Mesodermal cell (in vitro differentiated cells): ENCODE measurements around the gene INF2.
"Not testable (repeated sequence)": the region's sequence is repeated elsewhere in the genome, so short reads cannot be mapped to it uniquely, and the experiment has no call there.

Experiments
- H3K27ac ChIP-seq: 2 replicates; pipeline ENCODE4 v1.7.0; 2013; ENCODE audit warnings: mild to moderate bottlenecking, low read depth, low read length, moderate library complexity; ENCODE audit not compliant: severe bottlenecking
- H3K36me3 ChIP-seq: 2 replicates; pipeline ENCODE4 v1.7.1; 2013; ENCODE audit warnings: mild to moderate bottlenecking, low read length, moderate library complexity; ENCODE audit not compliant: control insufficient read depth, insufficient read depth
- H3K4me1 ChIP-seq: one replicate; pipeline ENCODE4 v1.7.1; 2013; ENCODE audit warnings: mild to moderate bottlenecking, low read length; ENCODE audit not compliant: insufficient read depth, control insufficient read depth, poor library complexity, severe bottlenecking
- H3K4me3 ChIP-seq: 2 replicates; pipeline ENCODE4 v1.7.0; 2013; ENCODE audit warnings: low read length, control low read depth, mild to moderate bottlenecking; ENCODE audit not compliant: insufficient read depth, poor library complexity, severe bottlenecking; ENCODE audit errors: extremely low read depth
- H3K9me3 ChIP-seq: 2 replicates; pipeline ENCODE4 v1.7.1; 2013; ENCODE audit warnings: mild to moderate bottlenecking, low read length, moderate library complexity; ENCODE audit not compliant: control insufficient read depth
- WGBS, 2 experiments: methylation state at CpG; one replicate each; pipeline ENCODE4 v1.1.5; 2013; ENCODE audit warnings: missing lambda C conversion rate in 2 of 2; ENCODE audit not compliant: insufficient coverage in 2 of 2; 5-methylcytosine and 5-hydroxymethylcytosine counted together

Gene INF2

DNA sequence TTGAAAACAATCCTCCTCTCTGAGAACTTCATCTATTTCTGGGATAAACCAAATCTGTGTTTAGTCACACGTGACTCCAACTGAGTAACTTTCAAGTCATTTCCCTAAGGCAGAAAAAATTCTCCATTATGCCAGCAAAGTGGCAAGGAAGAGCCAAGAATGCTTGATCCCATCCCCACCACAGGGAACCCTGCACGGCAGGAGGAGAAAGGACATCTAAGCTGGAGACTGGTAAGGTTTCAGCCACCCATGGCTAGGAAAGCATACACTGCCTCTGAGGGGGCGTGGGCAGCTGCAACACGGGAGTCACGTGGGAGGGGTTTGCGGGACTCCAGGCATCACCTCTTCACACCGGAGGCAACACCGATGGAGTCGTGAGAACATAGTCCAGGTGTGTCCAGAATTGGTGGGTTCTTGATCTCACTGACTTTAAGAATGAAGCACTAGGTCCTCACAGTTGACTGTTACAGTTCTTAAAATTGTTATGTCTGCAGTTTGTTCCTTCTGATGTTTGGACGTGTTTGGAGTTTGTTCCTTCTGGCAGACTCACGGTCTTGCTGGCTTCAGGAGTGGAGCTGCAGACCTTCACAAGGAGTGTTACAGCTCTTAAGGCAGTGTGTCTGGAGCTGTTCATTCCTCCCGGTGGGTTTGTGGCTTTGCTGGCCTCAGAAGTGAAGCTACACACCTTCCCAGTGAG lies 60.8 kb downstream of the INF2 start:
- Histone ChIP-seq H3K4me1 (peaks cover 24% of the 10 kb centered on the region), H3K4me3 (no peak overlapping the region), H3K27ac (no peak overlapping the region), H3K36me3 (peaks cover 7% of the 10 kb centered on the region), H3K9me3 (peaks cover 5% of the 10 kb centered on the region)
- WGBS, 2 experiments: 84 to 87% methylated on average over 11 to 12 of the region's 12 CpGs

GRCh38 chr14:104750753-104751057 lies 61.3 kb downstream of the INF2 start:
- H3K36me3 ChIP-seq: peaks cover 12% of the 10 kb centered on the region
- H3K9me3 ChIP-seq, H3K27ac ChIP-seq, H3K4me3 ChIP-seq: not testable (repeated sequence)
- 93 to 100% methylated on average over 4 to 5 of the region's 5 CpGs for WGBS, 2 experiments
- peaks cover 24% of the 10 kb centered on the region for H3K4me1 ChIP-seq

DNA sequence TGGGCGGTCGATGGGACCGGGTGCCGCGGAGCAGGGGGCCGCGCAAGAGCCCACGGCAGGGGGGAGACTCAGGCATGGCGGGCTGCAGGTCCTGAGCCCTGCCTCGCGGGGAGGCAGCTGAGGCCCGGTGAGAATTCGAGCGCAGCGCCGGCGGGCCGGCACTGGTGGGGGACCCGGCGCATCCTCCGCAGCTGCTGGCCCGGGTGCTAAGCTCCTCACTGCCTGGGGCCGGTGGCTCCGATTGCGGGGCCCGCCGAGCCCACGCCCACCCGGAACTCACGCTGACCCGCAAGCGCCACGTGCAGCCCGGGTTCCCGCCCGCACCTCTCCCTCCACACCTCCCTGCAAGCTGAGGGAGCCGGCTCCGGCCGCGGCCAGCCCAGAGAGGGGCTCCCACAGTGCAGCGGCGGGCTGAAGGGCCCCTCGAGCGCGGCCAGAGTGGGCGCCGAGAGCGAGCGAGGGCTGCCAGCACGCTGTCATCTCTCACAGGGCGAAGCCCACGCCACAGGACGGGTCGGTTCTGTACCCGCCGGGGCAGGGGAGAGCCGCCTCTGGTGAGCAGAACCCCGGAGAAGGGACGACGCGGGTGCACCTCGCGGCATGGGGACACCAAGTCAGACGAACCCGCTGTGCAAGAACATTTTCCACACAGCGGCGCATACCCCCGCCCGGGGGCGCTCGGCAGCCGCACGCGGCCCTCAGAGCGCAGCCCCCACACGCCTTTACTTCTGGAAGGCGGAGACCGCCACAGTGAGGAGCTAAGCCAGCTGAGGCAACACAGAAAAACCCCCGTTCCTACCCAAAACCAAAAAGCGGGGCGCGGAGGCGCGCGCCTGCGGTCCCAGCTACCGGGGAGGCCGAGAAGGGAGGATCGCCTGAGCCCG lies 62.4 kb downstream of the INF2 start:
- Histone ChIP-seq H3K36me3 (peaks cover 23% of the 10 kb centered on the region), H3K4me3 (peak overlapping the region; percentile 81), H3K27ac (peak overlapping the region; percentile 75), H3K4me1 (peaks cover 24% of the 10 kb centered on the region), H3K9me3 (peaks cover 5% of the 10 kb centered on the region)
- 92 to 93% methylated on average over 68 to 84 of the region's 90 CpGs for WGBS, 2 experiments

DNA sequence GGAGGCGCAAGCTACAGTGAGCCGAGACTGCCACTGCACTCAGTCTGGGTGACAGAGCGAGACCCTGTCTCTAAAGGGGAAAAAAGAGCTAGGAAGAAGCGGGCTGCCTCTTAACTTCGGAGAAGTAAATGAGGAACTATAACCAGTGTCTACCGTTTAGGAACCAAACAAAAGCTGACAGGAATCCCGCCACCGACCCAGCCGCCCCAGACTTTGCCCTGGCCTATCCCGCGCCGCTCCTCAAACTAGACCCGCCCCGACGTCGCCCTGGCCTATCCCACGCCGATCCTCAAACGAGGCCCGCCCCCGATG lies 63.0 kb downstream of the INF2 start:
- 11% methylated on average over 21 of the region's 21 CpGs for WGBS, 2 experiments
- H3K4me3 ChIP-seq: peak overlapping the region; percentile 81
- peak overlapping the region; percentile 75 for H3K27ac ChIP-seq
- peaks cover 29% of the 10 kb centered on the region for H3K36me3 ChIP-seq
- H3K9me3 ChIP-seq: peaks cover 5% of the 10 kb centered on the region
- H3K4me1 ChIP-seq: peaks cover 24% of the 10 kb centered on the region

DNA sequence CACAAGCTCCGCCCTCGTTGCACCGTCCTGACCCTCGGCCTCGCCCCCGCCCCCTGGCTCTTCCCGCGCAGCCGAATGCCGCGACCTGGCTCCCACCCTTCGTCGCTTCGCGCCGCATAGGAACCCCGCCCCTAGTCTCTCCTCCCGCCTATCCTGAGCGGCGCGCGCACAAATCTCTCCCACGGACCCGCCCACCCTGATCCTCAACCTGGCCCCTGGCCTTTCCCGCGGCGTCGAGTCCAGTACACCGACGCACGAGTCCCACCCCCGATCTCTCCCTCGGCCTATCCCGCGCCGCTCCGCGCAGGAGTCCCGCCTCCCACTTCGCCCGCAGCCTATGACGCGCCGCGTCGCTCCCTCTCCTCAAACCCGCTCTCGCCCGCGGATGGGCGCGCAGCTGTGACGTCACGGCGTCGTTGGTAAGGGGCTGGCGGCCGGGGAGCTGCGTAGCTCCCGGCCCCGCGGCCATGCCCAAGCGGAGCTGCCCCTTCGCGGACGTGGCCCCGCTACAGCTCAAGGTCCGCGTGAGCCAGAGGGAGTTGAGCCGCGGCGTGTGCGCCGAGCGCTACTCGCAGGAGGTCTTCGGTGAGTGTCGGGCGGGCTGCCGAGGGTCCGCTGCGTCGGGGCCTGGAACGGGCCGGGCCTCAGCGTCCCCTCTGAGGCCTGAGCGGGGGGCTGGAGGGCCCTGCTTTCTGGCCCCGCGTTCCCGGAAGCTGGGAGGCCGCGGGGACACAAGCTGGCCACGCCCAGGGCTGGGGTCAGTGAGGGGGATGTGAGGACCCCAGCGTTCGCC lies 63.5 kb downstream of the INF2 start, which contains the start of gene SIVA1:
Gene SIVA1 (plus strand): TSS at position 413 of the 793 bp plus-strand sequence. CDS start 55 bp downstream, at position 468.
- Histone ChIP-seq H3K36me3 (peaks cover 34% of the 10 kb centered on the region), H3K4me3 (peak within 1 kb of the TSS; percentile 81), H3K9me3 (peaks cover 5% of the 10 kb centered on the region), H3K4me1 (peaks cover 23% of the 10 kb centered on the region), H3K27ac (peak within 1 kb of the TSS; percentile 95)
- WGBS, 2 experiments: 0% methylated on average over 66 to 84 of the region's 95 CpGs

DNA sequence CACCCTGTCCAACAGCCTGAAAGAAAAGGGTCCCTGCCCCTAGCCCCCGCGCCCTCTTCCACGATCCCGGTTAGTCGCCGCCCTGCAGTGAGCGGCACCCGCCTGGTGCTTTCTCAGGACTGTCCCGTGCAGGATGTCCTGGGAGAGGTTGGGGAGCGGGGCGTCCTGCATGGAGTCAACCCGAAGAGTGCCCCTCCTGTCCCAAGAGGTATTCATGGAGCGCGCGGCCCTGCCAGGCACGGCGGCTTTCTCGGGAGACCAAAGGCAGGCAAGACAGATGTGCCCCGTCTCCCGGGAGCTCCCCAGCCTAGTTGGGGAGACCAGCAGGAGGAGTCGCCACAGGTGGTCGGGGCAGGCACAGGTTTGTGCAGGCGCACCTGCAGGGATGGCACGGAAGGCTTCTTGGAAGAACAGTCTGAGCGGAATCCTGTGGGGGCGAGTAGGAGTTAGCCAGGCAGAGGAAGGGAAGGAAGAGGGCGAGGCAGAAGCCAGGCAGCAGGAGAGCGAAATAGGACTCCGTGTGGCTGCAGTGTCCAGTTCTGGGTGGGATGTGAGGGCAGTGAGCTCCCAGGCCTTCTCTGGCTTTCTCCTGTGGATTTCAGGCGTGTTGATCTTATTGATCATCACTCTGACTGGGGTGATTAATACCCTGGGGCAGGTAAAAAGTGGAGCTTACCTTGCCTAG lies 64.3 kb downstream of the INF2 start:
- Histone ChIP-seq H3K4me3 (peak overlapping the region; percentile 81), H3K9me3 (peaks cover 5% of the 10 kb centered on the region), H3K36me3 (peaks cover 42% of the 10 kb centered on the region), H3K27ac (peak overlapping the region; percentile 95), H3K4me1 (peaks cover 17% of the 10 kb centered on the region)
- WGBS, 2 experiments: 3% methylated on average over 26 to 30 of the region's 30 CpGs

- no peak overlapping the region for H3K27ac ChIP-seq
- 84 to 88% methylated on average over 11 to 12 of the region's 13 CpGs for WGBS, 2 experiments
- peaks cover 5% of the 10 kb centered on the region for H3K9me3 ChIP-seq
- peak overlapping the region; percentile 81 for H3K4me3 ChIP-seq
- H3K4me1 ChIP-seq: peaks cover 12% of the 10 kb centered on the region
- peaks cover 48% of the 10 kb centered on the region for H3K36me3 ChIP-seq
These were observed 64.9 kb downstream of the INF2 start for GRCh38 chr14:104754213-104754851.

GRCh38 chr14:104755621-104756020 lies 66.2 kb downstream of the INF2 start:
- 92 to 98% methylated on average over 11 of the region's 11 CpGs for WGBS, 2 experiments
- Histone ChIP-seq H3K4me1 (peaks cover 11% of the 10 kb centered on the region), H3K27ac (no peak overlapping the region), H3K4me3 (no peak overlapping the region), H3K36me3 (peaks cover 61% of the 10 kb centered on the region), H3K9me3 (peaks cover 5% of the 10 kb centered on the region)

GRCh38 chr14:104756477-104757237 lies 67.2 kb downstream of the INF2 start:
- WGBS, 2 experiments: 93 to 97% methylated on average over 21 to 22 of the region's 27 CpGs
- H3K27ac ChIP-seq: no peak overlapping the region
- no peaks in the 10 kb centered on the region for H3K9me3 ChIP-seq
- H3K4me3 ChIP-seq: no peak overlapping the region
- H3K4me1 ChIP-seq: peaks cover 11% of the 10 kb centered on the region
- H3K36me3 ChIP-seq: peaks cover 72% of the 10 kb centered on the region
